Astrocyte (in vitro differentiated cells and primary cell): Measurements from ENCODE around the gene ELMO1. TPM values are rescaled to one million over a fixed set of nuclear protein-coding genes. Genes with fewer than 3 reads are reported as not detected.

Experiments
- DNase-seq: peaks from one replicate; pipeline ENCODE4 v3.0.0-alpha.2; 2010; ENCODE audit warnings: low read depth
- FAIRE-seq: peaks from 2 replicates; lab custom pipeline; 2011; peaks lifted over from hg19 to GRCh38; lab: Jason Lieb, UNC
- H2AFZ ChIP-seq: 2 replicates; pipeline ENCODE4 v1.6.0; 2012; ENCODE audit warnings: low read depth, low read length, inconsistent platforms
- H3K27ac ChIP-seq: 2 replicates; pipeline ENCODE4 v1.5.1; 2011; ENCODE audit warnings: low read depth, low read length, inconsistent platforms
- H3K27me3 ChIP-seq: 2 replicates; pipeline ENCODE4 v1.6.0; 2011; ENCODE audit warnings: low read length, inconsistent platforms; ENCODE audit not compliant: insufficient read depth
- H3K36me3 ChIP-seq: 2 replicates; pipeline ENCODE4 v1.5.1; 2011; ENCODE audit warnings: low read length, inconsistent platforms; ENCODE audit not compliant: insufficient read depth
- H3K4me1 ChIP-seq: 2 replicates; pipeline ENCODE4 v1.5.1; 2011; ENCODE audit warnings: low read length, inconsistent platforms; ENCODE audit not compliant: insufficient read depth
- H3K4me2 ChIP-seq: 2 replicates; pipeline ENCODE4 v1.6.0; 2012; ENCODE audit warnings: low read length, inconsistent platforms
- H3K4me3 ChIP-seq: 2 replicates; pipeline ENCODE4 v1.5.1; 2011; ENCODE audit warnings: low read depth, mild to moderate bottlenecking, low read length, inconsistent platforms; ENCODE audit not compliant: insufficient read depth
- H3K79me2 ChIP-seq: 2 replicates; pipeline ENCODE4 v1.6.0; 2012; ENCODE audit warnings: mild to moderate bottlenecking, low read length, inconsistent platforms; ENCODE audit not compliant: insufficient read depth
- H3K9ac ChIP-seq: 2 replicates; pipeline ENCODE4 v1.6.0; 2012; ENCODE audit warnings: mild to moderate bottlenecking, low read length, inconsistent platforms
- H3K9me3 ChIP-seq: 2 replicates; pipeline ENCODE4 v1.5.1; 2012; ENCODE audit warnings: low read depth, mild to moderate bottlenecking, low read length, inconsistent platforms; ENCODE audit not compliant: insufficient read depth
- H4K20me1 ChIP-seq: 2 replicates; pipeline ENCODE4 v1.6.0; 2012; ENCODE audit warnings: low read length, inconsistent platforms; ENCODE audit not compliant: insufficient read depth
- H3K27ac Mint-ChIP-seq: one replicate; pipeline ENCODE4 v1.8.0; 2021; ENCODE audit warnings: mild to moderate bottlenecking, mixed read lengths; ENCODE audit not compliant: unreplicated experiment
- H3K27me3 Mint-ChIP-seq: one replicate; pipeline ENCODE4 v1.8.0; 2021; ENCODE audit warnings: low read depth, mixed read lengths; ENCODE audit not compliant: unreplicated experiment
- H3K36me3 Mint-ChIP-seq: one replicate; pipeline ENCODE4 v1.8.0; 2021; ENCODE audit warnings: low read depth, mixed read lengths; ENCODE audit not compliant: unreplicated experiment
- H3K4me1 Mint-ChIP-seq: one replicate; pipeline ENCODE4 v1.8.0; 2021; ENCODE audit warnings: low read depth, mixed read lengths; ENCODE audit not compliant: unreplicated experiment
- H3K4me3 Mint-ChIP-seq: one replicate; pipeline ENCODE4 v1.8.0; 2021; ENCODE audit warnings: mild to moderate bottlenecking, moderate library complexity, mixed read lengths; ENCODE audit not compliant: unreplicated experiment
- H3K9me3 Mint-ChIP-seq: one replicate; pipeline ENCODE4 v1.8.0; 2021; ENCODE audit warnings: mild to moderate bottlenecking, mixed read lengths; ENCODE audit not compliant: unreplicated experiment
- EZH2 ChIP-seq: IDR thresholded peaks from 2 replicates; pipeline ENCODE4 v1.6.1; 2012; ENCODE audit warnings: mild to moderate bottlenecking, low read length, inconsistent platforms; ENCODE audit not compliant: insufficient read depth
- total RNA-seq: library from RNA; stranded (reverse); gene quantifications from 2 replicates; pipeline ENCODE4 v1.2.1, GENCODE V29; 2021
- TF ChIP-seq, protein P1 (sequence below): IDR thresholded peaks from 2 replicates; pipeline ENCODE4 v1.5.1; 2011; ENCODE audit warnings: low read depth, mild to moderate bottlenecking, inconsistent platforms, low read length, moderate library complexity; ENCODE audit not compliant: insufficient read depth

ELMO1 gene
- total RNA-seq, 1 donor from 2014 or later, result 20.4 TPM

DNA sequence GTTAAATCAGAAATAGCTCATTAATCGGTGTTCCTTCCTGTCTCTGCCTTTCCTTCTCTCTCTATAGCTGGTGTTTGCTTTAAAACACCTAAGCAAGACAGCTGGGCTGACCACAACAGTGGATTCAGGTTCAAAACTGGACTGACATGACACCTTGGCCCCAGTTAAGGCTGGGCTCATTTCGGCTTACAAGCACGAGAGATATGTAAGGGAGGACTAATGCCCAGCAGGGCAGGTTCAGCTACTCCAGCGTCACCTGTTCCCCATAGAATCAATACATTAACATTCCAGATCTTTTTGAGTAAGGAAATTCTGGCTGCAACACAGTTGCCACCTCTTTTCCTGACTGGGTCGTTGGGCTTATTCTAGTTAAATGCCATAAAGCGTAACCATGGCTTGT, 401.4 kb downstream of the ELMO1 start:
- TF ChIP-seq, protein P1, sequence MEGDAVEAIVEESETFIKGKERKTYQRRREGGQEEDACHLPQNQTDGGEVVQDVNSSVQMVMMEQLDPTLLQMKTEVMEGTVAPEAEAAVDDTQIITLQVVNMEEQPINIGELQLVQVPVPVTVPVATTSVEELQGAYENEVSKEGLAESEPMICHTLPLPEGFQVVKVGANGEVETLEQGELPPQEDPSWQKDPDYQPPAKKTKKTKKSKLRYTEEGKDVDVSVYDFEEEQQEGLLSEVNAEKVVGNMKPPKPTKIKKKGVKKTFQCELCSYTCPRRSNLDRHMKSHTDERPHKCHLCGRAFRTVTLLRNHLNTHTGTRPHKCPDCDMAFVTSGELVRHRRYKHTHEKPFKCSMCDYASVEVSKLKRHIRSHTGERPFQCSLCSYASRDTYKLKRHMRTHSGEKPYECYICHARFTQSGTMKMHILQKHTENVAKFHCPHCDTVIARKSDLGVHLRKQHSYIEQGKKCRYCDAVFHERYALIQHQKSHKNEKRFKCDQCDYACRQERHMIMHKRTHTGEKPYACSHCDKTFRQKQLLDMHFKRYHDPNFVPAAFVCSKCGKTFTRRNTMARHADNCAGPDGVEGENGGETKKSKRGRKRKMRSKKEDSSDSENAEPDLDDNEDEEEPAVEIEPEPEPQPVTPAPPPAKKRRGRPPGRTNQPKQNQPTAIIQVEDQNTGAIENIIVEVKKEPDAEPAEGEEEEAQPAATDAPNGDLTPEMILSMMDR, result no peak
- TF ChIP-seq EZH2, result no peak
- no peaks in the 10 kb centered on the region for H4K20me1 ChIP-seq
- no peak overlapping the region for H3K4me3 ChIP-seq
- no peaks in the 10 kb centered on the region for H3K9me3 ChIP-seq
- H3K27ac Mint-ChIP-seq, result no peak overlapping the region
- H3K4me1 ChIP-seq, result no peaks in the 10 kb centered on the region
- DNase-seq, result no peak
- no peak overlapping the region for H3K4me2 ChIP-seq
- H3K9me3 Mint-ChIP-seq, result no peaks in the 10 kb centered on the region
- H3K27ac ChIP-seq, result no peak overlapping the region
- H3K36me3 Mint-ChIP-seq, result no peaks in the 10 kb centered on the region
- no peak overlapping the region for H2AFZ ChIP-seq
- no peaks in the 10 kb centered on the region for H3K27me3 ChIP-seq
- H3K4me3 Mint-ChIP-seq, result no peak overlapping the region
- no peaks in the 10 kb centered on the region for H3K4me1 Mint-ChIP-seq
- no peaks in the 10 kb centered on the region for H3K79me2 ChIP-seq
- H3K9ac ChIP-seq, result no peak overlapping the region
- no peak for FAIRE-seq
- H3K27me3 Mint-ChIP-seq, result no peaks in the 10 kb centered on the region
- H3K36me3 ChIP-seq, result no peaks in the 10 kb centered on the region

DNA sequence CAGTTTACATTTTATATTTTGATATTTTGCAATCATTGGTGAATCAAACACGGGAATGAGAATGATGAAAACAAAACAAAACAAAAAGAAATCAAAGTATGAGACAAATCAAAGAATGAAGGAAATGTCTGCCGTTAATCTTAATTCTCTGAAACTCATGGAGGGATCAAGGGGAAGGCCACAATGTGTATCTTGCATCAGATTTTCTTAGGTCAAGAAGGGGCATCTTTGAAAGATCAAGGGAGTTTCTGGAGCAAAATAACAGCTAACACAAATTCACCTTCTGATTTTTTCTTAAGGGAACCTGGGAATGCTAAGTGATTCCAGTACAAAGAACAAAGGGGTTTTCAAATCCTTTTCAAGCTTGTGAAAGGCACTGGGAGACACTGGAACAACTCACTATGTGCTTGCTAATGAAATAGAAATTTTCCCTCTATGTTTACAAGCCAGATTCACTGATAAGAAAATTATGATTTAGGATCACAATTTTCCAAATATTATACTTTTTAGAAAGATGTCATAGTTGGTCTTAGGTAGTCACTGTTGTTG, 402.1 kb downstream of the ELMO1 start:
- Mint-ChIP-seq H3K9me3 (no peaks in the 10 kb centered on the region), H3K27me3 (no peaks in the 10 kb centered on the region), H3K4me1 (no peaks in the 10 kb centered on the region), H3K27ac (no peak overlapping the region), H3K4me3 (no peak overlapping the region), H3K36me3 (no peaks in the 10 kb centered on the region)
- H4K20me1 ChIP-seq, result no peaks in the 10 kb centered on the region
- TF ChIP-seq EZH2, result no peak
- TF ChIP-seq, protein P1, result no peak
- H3K4me1 ChIP-seq, result no peaks in the 10 kb centered on the region
- no peaks in the 10 kb centered on the region for H3K36me3 ChIP-seq
- no peaks in the 10 kb centered on the region for H3K27me3 ChIP-seq
- H3K4me3 ChIP-seq, result no peak overlapping the region
- no peak overlapping the region for H3K9ac ChIP-seq
- no peak overlapping the region for H3K27ac ChIP-seq
- no peaks in the 10 kb centered on the region for H3K9me3 ChIP-seq
- no peaks in the 10 kb centered on the region for H3K79me2 ChIP-seq
- FAIRE-seq, result no peak
- no peak for DNase-seq
- no peak overlapping the region for H3K4me2 ChIP-seq
- H2AFZ ChIP-seq, result no peak overlapping the region

DNA sequence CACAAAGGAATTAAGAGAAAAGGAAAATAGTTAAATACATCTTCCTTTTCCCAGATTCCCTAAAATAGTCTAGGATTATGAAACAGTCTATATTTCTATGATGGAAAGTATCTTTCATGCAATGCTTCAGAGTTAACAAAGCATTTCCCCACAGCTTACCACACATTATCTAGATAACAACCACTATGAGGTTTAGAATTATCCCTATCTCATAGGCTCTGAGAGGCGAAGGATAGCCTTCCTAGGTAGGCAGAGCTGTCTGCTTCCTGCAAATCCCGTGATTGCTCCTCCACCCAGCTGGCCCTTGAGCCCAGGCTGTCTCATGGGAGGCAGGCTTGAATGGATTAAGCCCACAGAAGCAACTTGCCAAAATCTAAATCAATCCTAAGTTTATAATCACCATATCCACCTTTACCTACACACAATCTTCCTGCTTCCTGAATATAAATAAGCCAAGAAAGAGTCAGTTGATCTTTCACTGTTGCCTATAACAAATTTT, 402.9 kb downstream of the ELMO1 start:
- H3K9me3 ChIP-seq, result no peaks in the 10 kb centered on the region
- no peak overlapping the region for H3K9ac ChIP-seq
- Mint-ChIP-seq H3K4me3 (no peak overlapping the region), H3K36me3 (no peaks in the 10 kb centered on the region), H3K27ac (no peak overlapping the region), H3K27me3 (no peaks in the 10 kb centered on the region), H3K4me1 (no peaks in the 10 kb centered on the region), H3K9me3 (no peaks in the 10 kb centered on the region)
- no peaks in the 10 kb centered on the region for H4K20me1 ChIP-seq
- no peak overlapping the region for H2AFZ ChIP-seq
- no peaks in the 10 kb centered on the region for H3K4me1 ChIP-seq
- no peak overlapping the region for H3K27ac ChIP-seq
- H3K27me3 ChIP-seq, result no peaks in the 10 kb centered on the region
- no peaks in the 10 kb centered on the region for H3K79me2 ChIP-seq
- FAIRE-seq (no peak), DNase-seq (no peak)
- no peaks in the 10 kb centered on the region for H3K36me3 ChIP-seq
- no peak overlapping the region for H3K4me2 ChIP-seq
- TF ChIP-seq, protein P1, result no peak
- no peak for TF ChIP-seq EZH2
- no peak overlapping the region for H3K4me3 ChIP-seq
